Endometrial microvascular endothelial cells (primary cell): ENCODE measurements around the gene NEXN. TPM values are rescaled to one million over a fixed set of nuclear protein-coding genes. Genes with fewer than 3 reads are reported as not detected.
"Not testable (repeated sequence)": the region's sequence is repeated elsewhere in the genome, so short reads cannot be mapped to it uniquely, and the experiment has no call there.

Experiments used
- in situ Hi-C: cut with HindIII; loops from 2 replicates; pipeline ENCODE4 v1.10.0; 2017; ENCODE audit warnings: low sequenced_read_pairs, low pct_unique_long_range_greater_than_20kb; ENCODE audit errors: inconsistent ontology term
- total RNA-seq: library from RNA; depleted of rRNA; stranded (reverse); fragments of >200 nt; gene quantifications from one replicate; pipeline ENCODE4 v1.2.3, GENCODE V29; 2015; ENCODE audit errors: inconsistent ontology term

Gene NEXN
- total RNA-seq, 1 donor from 2014 or later, result 5.2 TPM

DNA sequence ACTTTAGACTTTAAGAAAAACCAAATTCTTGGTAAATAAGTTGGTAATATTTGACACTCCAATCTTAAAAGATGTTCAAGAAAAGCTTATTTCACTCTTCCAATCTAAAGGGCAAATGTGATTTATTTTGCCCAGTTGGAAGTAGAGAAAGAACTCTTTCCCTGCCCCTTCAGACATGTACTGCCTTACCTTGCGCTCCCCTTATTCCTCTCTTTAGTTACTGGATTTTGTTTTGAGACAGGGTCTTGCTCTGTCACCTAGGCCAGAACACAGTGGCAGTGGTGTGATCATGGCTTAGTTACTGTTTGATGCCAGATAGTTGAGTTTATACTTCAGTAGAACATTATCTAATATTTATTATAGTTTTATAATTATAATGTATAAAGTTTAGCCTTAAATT is 62.9 kb downstream of the NEXN start:
- in situ Hi-C loops, result no loop called here

DNA sequence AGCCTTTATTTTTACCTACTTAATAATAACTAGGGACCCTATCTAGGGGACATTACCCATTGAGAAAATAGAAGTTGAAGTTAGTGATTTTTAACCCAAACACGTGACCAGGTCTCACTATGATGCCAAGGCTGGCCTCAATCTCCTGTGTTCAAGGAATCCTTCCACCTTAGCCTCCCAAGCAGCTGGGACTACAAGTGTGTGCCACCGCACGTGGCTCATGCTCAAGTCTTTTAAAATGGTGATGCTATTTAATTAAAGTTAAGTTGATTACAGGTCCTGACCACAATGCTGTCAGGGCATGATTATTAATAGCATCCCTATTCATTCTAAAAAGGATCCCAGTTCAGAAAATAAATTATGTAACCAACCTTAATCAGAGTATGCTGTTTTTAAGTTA is 65.5 kb downstream of the NEXN start:
- in situ Hi-C loops, result no loop called here

DNA sequence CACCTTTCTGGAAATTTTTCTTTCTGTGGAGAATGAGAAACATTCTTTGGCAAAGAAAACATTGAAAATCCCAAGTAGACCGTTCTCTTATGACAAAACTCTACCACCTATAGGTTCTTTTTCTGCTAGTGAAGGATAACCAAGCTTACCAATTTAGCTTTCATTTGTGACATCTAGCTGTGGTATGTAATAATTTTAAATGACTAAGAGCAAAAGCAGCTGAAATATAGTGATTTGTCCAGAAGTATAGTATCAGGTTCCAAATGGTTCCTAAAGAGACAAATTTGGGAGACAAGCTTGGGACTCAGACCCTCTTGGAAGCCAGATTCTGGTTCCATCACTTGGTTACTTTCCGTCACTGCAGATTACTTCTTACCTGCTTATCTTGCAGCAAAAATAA is 66.1 kb downstream of the NEXN start:
- in situ Hi-C loops, result no loop called here

DNA sequence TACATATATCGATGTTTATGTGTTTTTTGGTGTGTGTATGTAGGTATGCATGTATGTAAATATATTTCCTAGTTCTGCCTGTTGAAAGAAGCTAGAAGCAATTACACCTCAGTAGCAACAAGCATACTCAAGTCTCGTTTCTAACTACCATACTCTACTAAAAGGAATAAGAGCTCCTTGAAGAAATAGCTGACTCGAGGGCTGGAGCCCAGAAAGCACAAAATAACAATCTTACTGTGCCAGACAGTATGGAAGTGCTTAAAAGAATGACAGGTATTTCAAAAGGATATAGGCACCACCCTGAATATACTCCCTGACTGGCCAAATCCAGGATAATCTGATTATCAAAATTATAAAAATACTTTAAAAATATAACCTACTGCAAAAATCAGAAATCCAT is 67.3 kb downstream of the NEXN start:
- in situ Hi-C loops, result no loop called here

DNA sequence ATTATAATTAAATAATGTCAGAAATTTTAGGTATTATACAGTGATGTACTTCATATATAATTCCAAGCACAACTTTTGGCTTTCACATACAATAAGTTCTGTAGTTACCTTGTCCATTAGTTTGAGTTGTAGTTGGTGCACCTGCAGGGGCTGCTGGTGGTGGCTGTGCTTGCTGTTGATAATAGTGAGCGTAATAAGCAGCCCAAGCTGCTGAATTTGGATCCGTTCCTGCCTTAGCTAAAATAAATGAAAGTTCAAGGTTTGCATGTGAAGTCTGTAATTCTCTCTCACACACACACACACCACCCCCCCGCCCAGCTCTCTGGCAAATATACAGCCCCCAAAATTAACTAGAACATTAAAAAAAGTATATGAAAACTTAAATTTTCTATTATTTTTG is 68.0 kb downstream of the NEXN start:
- in situ Hi-C loops, result no loop called here

DNA sequence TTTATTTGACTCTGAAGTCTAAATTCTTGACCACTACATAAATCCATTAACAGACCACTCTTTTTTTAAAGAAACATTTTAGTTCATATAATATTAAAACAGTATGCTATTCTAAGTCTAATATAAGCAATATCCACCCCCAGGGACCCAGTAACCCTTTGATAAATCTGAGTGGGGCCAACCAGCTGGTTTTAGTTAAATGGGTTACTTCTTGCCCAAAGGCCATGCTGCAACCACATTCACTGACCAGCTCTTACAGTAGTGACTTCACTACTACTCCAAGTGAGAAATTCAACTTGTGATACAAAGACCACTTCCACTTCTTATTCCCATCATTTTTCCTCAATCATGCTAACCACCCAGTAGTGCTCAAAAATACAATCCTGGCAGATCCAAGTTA is 70.0 kb downstream of the NEXN start:
- in situ Hi-C loops, result no loop called here

DNA sequence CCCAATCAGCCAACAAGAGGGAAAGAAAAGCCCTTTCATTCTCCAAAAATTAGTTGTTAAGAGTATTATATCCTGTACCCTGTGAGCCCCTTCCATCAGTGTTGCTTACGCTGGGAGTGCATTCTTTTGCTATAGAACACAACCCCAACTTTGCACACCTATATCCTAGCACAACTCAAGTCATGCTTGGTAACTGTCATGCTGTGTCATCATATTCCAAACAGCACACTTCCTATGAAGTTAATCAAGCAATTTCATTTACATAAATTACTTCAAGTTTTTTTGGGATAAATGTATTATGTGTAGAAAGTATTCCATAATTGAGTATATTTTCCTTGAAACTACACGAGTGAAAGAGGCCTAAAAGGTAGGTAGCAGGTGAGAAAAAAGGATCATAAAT is 70.4 kb downstream of the NEXN start:
- in situ Hi-C loops, result no loop called here

DNA sequence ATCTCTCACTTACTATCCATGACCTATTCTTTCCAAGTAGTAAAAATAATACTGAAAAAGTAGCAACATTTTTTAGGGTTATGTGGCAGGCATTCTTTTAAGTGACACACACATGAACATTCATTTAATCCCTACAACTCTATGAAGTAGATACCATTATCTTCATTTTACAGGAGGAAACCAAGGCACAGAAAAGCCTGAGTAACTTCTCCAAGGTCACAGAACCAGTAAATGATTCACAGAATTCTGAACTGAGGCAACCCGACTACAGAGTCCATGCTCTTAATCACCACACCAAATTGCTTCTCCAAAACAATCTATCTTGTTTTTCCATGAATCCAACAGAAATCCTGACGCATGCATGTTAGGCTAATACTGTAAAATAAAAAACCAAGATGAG is 73.0 kb downstream of the NEXN start:
- in situ Hi-C loops, result no loop called here

DNA sequence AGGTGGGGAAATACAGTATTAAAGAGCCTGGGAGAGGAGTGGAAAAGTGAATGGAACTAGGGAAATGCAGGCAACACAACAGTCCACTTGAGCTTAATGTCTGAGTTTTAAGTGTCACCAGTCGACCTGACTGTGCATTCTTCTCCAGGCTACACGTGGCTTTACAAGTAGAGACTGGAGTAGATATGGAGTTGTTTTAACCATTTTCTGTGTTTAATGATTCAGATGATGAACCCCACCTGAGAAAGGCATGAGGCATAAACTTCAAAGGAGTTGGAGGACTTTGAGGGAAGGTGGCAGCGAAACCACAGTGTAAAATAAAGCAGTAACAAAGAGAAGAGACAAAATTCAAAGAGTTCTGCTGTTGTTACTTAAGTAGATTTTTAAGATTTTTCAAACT is 77.9 kb downstream of the NEXN start:
- in situ Hi-C loops, result no loop called here

DNA sequence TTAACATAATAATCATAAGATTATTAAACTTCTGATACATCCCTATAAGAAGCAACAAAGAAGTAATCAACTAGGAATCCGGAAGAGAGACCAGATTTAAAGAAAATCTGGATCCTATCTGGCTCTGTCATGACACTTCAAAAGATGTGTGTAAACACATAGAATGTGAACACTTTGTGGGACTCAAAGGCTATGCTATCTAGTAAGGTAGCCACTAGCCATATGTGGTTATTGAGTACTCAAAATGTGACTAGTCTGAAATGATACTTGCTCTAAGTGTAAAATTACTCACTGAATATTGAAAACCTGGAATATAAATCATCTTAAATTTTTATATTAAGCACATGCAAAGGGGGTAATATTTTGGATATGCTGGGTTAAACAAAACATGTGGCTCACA is 81.8 kb downstream of the NEXN start:
- in situ Hi-C loops, result no loop called here

DNA sequence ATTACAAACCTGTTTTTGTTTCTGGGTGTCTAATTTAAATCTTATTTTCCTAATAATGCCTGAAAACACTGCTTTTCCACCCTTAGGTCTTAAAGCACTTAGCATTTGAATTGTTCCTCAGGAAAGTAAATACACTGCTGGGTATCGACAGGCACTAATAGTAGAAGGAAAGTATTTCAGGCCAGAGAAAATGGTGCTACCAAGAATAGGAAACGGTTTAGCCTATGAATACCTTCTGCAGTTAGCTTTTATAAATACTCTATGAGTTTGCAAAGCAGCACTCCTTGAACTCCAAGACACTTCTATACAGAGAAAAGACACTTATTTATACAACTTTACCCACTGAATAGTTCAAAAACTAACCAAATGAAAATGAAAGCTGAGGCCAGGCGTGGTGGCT is 83.7 kb downstream of the NEXN start:
- in situ Hi-C loops, result no loop called here

DNA sequence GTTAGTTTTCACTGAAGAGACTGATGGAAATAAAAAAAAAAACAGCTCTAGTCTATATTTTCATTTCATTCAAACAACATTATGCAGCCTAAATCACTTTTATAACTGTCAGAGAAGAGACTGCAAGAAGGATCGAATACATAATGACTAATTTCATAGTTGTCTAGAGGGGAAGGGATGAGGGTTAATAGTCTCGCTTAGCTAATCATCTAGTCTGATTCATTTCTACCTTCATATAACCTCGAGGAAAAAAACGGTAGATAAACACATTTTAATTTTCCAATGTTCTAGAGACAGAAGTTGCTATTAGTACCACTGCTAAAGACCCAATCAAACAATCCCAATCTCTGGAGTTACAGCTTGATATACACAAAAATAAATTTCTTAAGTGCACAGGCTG is 87.0 kb downstream of the NEXN start:
- in situ Hi-C loops, result no loop called here

DNA sequence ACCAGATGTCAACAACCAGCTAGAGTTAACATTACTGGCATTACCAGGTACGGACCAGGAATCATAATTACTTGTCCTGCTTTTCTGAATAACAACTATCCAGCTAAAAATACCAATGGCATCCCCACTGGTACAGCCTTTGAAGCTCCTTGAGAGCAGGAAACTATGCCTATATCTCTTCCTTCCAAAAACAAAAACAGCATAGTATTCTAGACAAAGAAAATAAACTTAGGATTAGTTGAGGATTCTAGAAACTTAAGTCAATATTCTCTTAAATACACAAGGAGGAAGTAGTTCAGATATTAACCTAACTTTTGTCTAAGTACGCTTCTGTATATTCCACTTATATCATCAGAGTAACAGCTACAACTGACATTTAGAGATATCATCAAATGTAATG is 87.5 kb downstream of the NEXN start:
- in situ Hi-C loops, result no loop called here

DNA sequence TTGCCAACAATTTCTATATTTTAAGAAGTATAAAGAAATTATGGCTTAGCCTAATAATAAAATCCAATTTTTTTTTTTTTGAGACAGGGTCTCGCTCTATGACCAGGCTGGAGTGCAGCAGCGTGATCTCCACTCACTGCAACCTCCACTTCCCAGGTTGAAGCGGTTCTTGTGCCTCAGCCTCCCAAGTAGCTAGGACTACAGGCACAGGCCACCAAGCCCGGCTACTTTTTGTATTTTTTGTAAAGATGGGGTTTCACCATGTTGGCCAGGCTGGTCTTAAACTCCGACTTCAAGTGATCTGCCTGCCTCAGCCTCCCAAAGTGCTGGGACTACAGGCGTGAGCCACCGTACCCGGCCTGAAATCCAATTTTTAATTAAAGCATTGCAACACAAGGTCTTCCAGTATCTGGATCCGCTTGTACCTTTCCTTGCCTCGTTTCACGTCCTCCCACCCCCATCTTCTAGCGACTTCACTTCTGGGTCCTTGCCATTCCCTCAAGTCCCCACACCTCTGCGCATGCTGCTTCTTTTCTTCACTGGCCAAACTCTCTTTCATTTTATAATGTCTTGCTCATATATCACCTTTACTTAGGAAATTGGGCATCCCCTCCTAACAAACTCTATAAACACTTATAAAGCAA is 88.1 kb downstream of the NEXN start:
- in situ Hi-C loops, result no loop called here

DNA sequence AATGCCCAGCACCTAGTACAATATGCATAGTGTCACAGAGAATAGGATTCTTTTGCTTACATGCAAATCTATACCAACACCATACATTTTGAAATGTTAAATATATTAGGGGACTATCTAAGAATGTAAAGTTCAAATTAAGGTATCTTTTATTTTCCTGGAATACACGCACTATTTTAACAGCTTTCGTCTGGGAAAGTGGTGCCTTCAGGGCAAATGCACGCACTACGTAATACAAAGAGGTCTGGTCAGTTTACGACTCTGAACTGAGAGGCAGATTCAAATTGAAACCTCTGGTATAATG is 89.5 kb downstream of the NEXN start:
- in situ Hi-C loops, result no loop called here

DNA sequence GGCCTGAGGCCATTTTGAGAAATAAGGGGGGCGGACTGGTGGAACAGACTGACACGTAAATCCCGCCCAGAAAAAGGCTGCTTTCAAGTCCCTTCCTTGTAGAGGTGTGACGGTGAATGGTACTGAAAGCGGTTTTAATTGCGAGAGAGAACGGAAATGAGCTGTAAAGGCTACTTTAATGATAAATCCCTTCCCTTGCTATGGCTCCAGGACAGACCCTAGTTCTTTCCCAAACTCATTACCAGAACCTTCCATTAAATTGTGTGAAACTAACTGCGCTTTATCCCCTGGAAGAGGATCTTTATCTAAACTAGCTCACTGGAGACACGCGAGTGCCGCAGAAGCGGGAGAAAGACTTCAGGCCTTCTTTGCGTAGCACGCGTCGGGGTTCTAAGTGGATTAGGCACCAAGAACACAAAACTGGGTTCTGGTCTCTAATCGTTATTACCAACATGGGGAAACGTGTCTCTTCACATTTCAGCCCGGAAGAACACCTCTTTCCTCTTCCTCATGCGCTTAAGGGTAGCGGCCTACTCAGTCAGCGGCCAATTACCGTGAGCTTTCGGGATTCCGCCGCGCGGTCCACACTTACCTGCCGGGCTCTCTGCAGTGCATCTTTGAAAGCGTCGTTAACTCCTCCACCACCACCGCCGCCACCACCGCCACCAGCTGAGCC is 90.0 kb downstream of the NEXN start:
- in situ Hi-C loops, result no loop called here

DNA sequence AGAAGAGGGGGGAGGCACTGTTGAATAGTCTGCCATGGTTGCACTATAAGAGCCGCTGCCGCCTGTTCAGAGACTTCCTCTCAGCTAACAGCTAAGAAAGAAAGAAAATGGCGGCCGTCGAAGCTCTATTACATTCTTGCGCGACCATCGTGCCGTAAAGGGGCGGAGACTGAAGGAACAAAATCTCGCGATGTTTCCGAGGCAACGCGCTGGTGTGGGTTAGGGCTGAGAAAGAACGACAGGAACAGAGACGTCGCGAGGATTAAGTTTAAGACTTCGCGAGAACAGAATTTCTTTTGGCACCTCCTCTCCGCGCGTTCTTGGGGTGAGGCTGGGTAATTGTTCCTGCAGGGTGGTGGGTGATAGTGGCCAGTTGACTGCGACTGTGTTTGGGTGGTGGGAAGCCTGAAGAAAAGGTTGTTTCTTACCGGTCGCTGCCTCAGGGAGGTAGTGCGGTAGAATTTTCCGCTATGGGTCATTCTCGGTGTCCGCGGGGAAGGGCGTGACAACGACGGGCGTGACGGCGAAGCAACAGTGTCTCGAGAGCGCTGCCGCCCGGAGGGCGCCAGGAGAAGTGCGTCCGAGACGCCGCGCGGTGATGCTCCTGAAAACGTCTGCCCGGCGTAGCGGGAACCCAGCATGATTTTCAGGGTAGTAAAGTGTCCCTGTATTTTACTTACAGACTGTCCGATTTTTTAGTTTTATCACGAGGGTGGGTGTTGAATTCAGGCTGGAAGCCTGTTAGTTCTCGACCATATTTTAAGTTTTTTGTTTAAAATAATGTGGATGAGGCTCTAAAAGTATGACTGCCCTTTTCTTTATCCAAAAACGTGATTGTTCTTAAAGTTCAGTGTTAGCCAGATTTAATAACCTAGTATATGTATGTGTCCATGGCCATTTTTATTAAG is 90.8 kb downstream of the NEXN start, which contains the start of gene FUBP1:
TSS of gene FUBP1 (minus strand) at position 104 of the 908 bp plus-strand sequence. CDS start at position 36, 68 bp downstream.
- in situ Hi-C loops, result no loop called here

DNA sequence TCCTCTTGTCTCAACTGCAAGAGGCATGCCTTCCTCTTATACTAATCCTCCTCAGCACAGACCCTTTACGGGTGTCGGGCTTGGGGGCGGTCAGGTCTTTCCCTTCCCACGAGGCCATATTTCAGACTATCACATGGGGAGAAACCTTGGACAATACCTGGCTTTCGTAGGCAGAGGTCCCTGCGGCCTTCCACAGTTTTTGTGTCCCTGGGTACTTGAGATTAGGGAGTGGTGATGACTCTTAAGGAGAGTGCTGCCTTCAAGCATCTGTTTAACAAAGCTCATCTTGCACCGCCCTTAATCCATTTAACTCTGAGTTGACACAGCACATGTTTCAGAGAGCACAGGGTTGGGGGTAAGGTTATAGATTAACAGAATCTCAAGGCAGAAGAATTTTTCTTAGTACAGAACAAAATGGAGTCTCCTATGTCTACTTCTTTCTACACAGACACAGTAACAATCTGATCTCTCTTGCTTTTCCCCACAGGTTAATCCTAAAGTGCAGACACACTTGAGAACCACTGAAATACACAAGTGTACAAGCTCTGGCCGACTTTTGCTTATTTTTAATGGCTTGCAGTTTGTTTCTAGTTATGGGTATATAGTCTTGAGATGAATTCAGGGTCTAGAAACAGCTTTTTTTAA is 95.0 kb downstream of the NEXN start:
- in situ Hi-C loops, result not testable (repeated sequence)

DNA sequence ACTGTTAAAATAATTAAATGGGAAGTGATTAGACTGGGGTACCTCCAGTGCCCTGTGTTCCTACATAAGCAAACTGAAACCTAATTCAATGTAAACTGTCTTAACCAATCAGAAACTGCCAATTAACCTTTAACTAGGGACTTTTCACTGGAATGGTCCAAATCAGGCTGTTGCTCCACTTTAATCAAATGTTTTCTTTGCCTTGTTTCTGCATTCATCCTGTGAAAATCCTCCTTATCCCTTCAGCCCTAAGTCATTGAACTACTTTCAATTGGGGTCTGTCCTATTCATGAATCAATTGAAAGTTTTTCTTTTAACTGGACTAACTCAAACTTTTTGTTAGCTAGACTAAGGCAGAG is 95.6 kb downstream of the NEXN start:
- in situ Hi-C loops, result no loop called here

DNA sequence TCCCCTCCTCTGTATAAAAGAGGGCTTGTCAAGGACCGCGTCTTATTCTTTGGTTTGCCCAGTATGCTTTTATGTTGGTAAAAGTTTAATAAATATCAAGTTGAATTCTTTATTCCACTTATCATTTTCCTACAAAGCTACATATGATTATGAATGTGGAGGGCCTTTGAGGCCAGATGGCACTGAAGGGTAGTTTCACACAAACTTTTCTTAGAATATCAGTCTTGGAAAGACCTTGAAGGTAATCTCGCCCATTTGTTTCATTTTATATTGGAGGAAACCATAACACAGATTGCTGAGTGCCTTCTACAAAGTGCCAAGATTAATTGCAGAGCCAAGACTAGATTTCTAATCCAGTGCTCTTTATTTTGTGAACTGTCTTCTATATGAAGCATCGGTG is 96.2 kb downstream of the NEXN start:
- in situ Hi-C loops, result no loop called here
